AG09319 (cell line): ENCODE measurements around the gene ADCY5.

Experiments used
- DNase-seq: peaks from one replicate; pipeline ENCODE4 v3.0.0-alpha.2; 2010; ENCODE audit warnings: low read depth; ENCODE audit errors: extremely low read depth
- TF ChIP-seq, protein P1 (sequence below): IDR thresholded peaks from 2 replicates; pipeline ENCODE4 v1.5.1; 2011; ENCODE audit warnings: low read depth, mild to moderate bottlenecking, inconsistent platforms, low read length, moderate library complexity

ADCY5 gene

DNA sequence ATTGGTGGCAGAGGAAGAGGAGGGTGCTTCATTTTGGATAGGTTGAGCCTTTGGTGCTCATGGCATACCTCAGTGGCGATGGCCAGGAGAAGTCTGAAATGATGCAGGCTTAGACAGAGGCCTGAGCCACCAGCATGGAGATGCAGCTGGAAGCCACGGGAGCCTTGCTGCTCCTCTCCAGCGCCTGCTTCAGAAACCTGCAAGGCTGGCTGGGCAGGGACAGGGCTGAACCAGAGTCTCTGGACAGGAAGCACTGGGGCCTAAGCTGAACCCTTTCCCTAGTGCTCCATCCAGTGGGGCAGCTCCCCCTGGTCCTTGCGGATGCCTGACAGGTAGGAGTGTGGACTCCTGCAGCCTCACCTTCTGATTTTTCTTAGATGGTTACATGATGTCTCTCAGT, 36.7 kb upstream of the ADCY5 start:
- no peak for DNase-seq
- TF ChIP-seq, protein P1, sequence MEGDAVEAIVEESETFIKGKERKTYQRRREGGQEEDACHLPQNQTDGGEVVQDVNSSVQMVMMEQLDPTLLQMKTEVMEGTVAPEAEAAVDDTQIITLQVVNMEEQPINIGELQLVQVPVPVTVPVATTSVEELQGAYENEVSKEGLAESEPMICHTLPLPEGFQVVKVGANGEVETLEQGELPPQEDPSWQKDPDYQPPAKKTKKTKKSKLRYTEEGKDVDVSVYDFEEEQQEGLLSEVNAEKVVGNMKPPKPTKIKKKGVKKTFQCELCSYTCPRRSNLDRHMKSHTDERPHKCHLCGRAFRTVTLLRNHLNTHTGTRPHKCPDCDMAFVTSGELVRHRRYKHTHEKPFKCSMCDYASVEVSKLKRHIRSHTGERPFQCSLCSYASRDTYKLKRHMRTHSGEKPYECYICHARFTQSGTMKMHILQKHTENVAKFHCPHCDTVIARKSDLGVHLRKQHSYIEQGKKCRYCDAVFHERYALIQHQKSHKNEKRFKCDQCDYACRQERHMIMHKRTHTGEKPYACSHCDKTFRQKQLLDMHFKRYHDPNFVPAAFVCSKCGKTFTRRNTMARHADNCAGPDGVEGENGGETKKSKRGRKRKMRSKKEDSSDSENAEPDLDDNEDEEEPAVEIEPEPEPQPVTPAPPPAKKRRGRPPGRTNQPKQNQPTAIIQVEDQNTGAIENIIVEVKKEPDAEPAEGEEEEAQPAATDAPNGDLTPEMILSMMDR: no peak

DNA sequence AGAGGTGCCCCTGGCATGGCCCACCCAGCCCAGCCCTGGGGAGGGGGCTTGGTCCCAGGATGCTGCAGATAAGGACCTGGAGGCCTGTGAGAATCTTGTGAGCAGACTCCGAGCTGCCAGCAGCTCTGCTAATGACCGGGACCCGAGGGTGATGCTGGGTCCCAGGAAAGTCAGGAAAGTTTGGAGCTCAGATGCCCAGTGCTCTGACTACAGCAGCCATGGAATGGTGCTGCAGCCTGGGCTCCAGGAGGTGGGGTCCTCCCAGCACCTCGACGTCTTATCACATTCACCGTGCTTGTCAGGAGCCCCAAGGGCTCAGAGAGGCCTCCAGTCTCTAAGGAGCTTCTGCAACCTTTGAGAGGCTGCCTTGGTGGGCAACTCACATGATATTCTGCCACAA, 34.3 kb upstream of the ADCY5 start:
- TF ChIP-seq, protein P1: no peak
- no peak for DNase-seq

GRCh38 chr3:123481722-123482457, 33.0 kb upstream of the ADCY5 start:
- TF ChIP-seq, protein P1: no peak

DNA sequence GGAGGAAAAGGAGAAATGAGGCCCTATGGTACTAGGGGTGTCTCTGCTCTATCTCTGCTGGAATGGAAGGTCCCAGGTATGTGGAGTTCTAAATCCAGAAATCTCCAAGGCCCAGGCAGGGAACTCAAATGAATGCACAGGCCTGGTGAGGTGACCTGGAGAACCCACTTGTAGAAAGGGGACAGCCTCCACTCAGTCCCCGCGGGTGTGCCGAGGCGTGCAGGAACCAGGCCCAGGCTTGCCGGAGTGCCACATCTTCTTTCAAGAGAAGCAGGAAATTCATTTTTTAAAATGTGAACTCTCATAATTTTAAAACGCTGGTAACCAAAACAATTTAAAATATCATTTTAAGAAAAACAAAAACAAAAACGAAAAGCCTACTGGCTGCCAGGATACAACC, 32.2 kb upstream of the ADCY5 start:
- TF ChIP-seq, protein P1: no peak
- no peak for DNase-seq

More at GRCh38 chr3:123481722-123482457, 33.0 kb upstream of the ADCY5 start:
- no peak for DNase-seq

DNA sequence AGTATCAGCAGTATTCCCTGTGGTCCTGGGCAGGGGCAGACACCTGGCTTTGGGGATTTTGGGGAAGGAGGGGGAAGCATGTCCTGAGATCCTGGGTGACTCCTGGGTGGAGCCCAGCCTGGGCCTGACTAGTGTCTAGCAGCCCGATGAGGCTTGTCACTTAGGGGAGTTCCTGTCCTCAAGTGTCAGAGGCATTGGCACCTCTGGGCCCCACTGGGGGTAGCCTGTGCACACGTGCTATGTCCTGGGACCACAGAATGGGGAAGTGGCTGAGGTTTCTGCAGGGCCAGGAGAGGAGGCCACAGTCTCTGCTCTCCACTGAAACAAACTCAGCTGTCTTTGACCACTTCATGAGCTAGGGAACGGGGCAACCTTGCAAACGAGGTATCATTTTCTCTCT, 31.5 kb upstream of the ADCY5 start:
- DNase-seq: no peak
- TF ChIP-seq, protein P1: no peak

- TF ChIP-seq, protein P1: no peak
- no peak for DNase-seq
These were observed 31.0 kb upstream of the ADCY5 start for GRCh38 chr3:123479891-123480290.

DNA sequence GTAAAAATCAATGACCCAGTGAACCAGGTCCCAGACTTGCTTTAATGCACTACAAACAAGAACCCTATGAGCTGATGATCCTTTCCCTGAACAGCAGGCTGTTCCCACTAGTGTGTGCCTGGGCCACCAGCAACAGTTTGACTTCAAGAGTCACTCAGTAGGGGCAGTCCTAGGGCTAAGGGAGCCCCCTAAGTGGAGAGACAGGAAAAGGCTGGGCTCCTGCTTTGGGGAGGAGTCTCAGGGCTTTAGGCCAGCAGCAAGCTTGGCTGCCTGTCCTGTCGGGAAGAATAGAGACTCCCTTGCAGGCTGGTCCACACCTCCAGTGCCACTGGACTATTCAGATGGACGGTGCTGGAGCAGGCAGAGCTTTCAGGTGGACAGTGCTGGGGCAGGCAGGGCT, 29.4 kb upstream of the ADCY5 start:
- DNase-seq: no peak
- TF ChIP-seq, protein P1: no peak
